ENCODE results near the gene CTRL.
A peak's percentile ranks its signal among the peaks of the same experiment; 100 is the strongest.
"Not testable (repeated sequence)": the region's sequence is repeated elsewhere in the genome, so short reads cannot be mapped to it uniquely, and the experiment has no call there.

Gene CTRL

GRCh38 chr16:67931712-67932461 lies at the start of gene CTRL:
Gene CTRL, minus strand, starts transcription at chr16:67931862. Its CDS starts 10 bp downstream, at chr16:67931852.
- no peak for DNase-seq

GRCh38 chr16:67979955-67980678 lies 48.5 kb upstream of the CTRL start, which contains the start of gene DPEP3:
Gene DPEP3, minus strand, starts transcription at chr16:67980499. Its CDS starts 119 bp downstream, at chr16:67980380.
- no peak for DNase-seq

- DNase-seq, result no peak
Observed at GRCh38 chr16:67977469-67978227, 46.0 kb upstream of the CTRL start.

GRCh38 chr16:67977005-67977404 lies 45.3 kb upstream of the CTRL start:
- no peak for DNase-seq

GRCh38 chr16:67976205-67976604 lies 44.5 kb upstream of the CTRL start:
- no peak for DNase-seq

GRCh38 chr16:67975321-67976105 lies 43.9 kb upstream of the CTRL start:
- DNase-seq, result no peak

GRCh38 chr16:67972285-67972684 lies 40.6 kb upstream of the CTRL start:
- not testable (repeated sequence) for DNase-seq

GRCh38 chr16:67971111-67971510 lies 39.4 kb upstream of the CTRL start:
- DNase-seq, result no peak

GRCh38 chr16:67969254-67970039 lies 37.8 kb upstream of the CTRL start:
- no peak for DNase-seq

- DNase-seq, result peak; percentile 95
Observed at GRCh38 chr16:67968400-67969253, 37.0 kb upstream of the CTRL start, which contains the start of gene SLC12A4. Gene SLC12A4, minus strand, starts transcription at chr16:67968637. Its CDS starts 84 bp downstream, at chr16:67968553.

- peak; percentile 77 for DNase-seq
Observed at GRCh38 chr16:67967958-67968399, 36.3 kb upstream of the CTRL start.

- peak; percentile 69 for DNase-seq
Observed at GRCh38 chr16:67967183-67967957, 35.7 kb upstream of the CTRL start.

- DNase-seq, result no peak
Observed at GRCh38 chr16:67966549-67967182, 35.0 kb upstream of the CTRL start.

GRCh38 chr16:67965668-67966548 lies 34.2 kb upstream of the CTRL start:
- no peak for DNase-seq

GRCh38 chr16:67964477-67965131 lies 32.9 kb upstream of the CTRL start:
- no peak for DNase-seq

GRCh38 chr16:67963662-67964321 lies 32.1 kb upstream of the CTRL start:
- no peak for DNase-seq

- DNase-seq, result no peak
Observed at GRCh38 chr16:67963292-67963661, 31.6 kb upstream of the CTRL start.

All from activated CD8-positive, alpha-beta memory T cell treated with anti-CD3 and anti-CD28 coated beads, Interleukin-2, amount 50 U/mL, for 48 hours (primary cell).